Common myeloid progenitor, CD34-positive (primary cell): ENCODE results near the gene SAMD9. TPM values are rescaled to one million over a fixed set of nuclear protein-coding genes. Genes with fewer than 3 reads are reported as not detected.

ENCODE experiments used
- CTCF ChIA-PET: fragments of 350-600 bp; sonication (Branson Sonifier 250); formaldehyde crosslinking; loops from one replicate; lab custom pipeline; 2021; ENCODE audit warnings: antibody characterized with exemption; lab: Charles Lee
- POLR2A ChIA-PET: fragments of 350-600 bp; sonication (Branson Sonifier 250); formaldehyde crosslinking; loops from one replicate; lab custom pipeline; 2021; ENCODE audit warnings: antibody characterized with exemption; lab: Charles Lee
- DNase-seq, 3 donors: peaks; one replicate each; pipeline versions ENCODE4 v3.0.0 to v3.0.0-alpha.2; 2013
- H3K27ac ChIP-seq, 2 experiments: 1 replicate in 1 of 2; 2 replicates in 1 of 2; pipeline ENCODE4 v1.7.0; 2013; ENCODE audit warnings: inconsistent platforms in 2 of 2, low read length in 2 of 2, mild to moderate bottlenecking in 2 of 2, low read depth in 1 of 2, moderate library complexity in 1 of 2; ENCODE audit not compliant: severe bottlenecking in 2 of 2, insufficient read depth in 1 of 2, poor library complexity in 1 of 2
- H3K27me3 ChIP-seq, 5 experiments: replicated peaks in 2 of 5; 1 replicate in 3 of 5; 2 replicates in 2 of 5; pipeline versions ENCODE4 v1.6.1 to v1.7.0; 2013; ENCODE audit warnings: low read length in 4 of 5, mild to moderate bottlenecking in 2 of 5, moderate library complexity in 2 of 5, inconsistent platforms in 1 of 5; ENCODE audit not compliant: insufficient read depth in 5 of 5, control insufficient read depth in 4 of 5
- H3K36me3 ChIP-seq, 4 experiments: 1 replicate in 2 of 4; 2 replicates in 2 of 4; pipeline versions ENCODE4 v1.6.1 to v1.7.0; 2013; ENCODE audit warnings: low read length in 3 of 4, control low read depth in 1 of 4, mild to moderate bottlenecking in 1 of 4; ENCODE audit not compliant: control insufficient read depth in 4 of 4, insufficient read depth in 4 of 4
- H3K4me1 ChIP-seq, 4 experiments: 1 replicate in 3 of 4; 2 replicates in 1 of 4; pipeline versions ENCODE4 v1.6.1 to v1.7.1; 2013; ENCODE audit warnings: low read length in 3 of 4, mild to moderate bottlenecking in 3 of 4, control low read depth in 1 of 4, inconsistent platforms in 1 of 4, moderate library complexity in 1 of 4; ENCODE audit not compliant: control insufficient read depth in 4 of 4, insufficient read depth in 4 of 4; ENCODE audit errors: control extremely low read depth in 1 of 4
- H3K4me3 ChIP-seq, 7 experiments: 1 replicate in 4 of 7; 2 replicates in 3 of 7; pipeline versions ENCODE4 v1.5.1 to v1.7.0; 2013; ENCODE audit warnings: mild to moderate bottlenecking in 7 of 7, low read length in 6 of 7, moderate library complexity in 6 of 7, inconsistent platforms in 2 of 7, low read depth in 2 of 7, control low read depth in 1 of 7; ENCODE audit not compliant: insufficient read depth in 4 of 7, control insufficient read depth in 1 of 7; ENCODE audit errors: extremely low read depth in 1 of 7
- H3K9me3 ChIP-seq, 5 experiments: 1 replicate in 4 of 5; 2 replicates in 1 of 5; pipeline versions ENCODE4 v1.6.1 to v1.7.1; 2013; ENCODE audit warnings: low read length in 4 of 5, mild to moderate bottlenecking in 2 of 5, inconsistent platforms in 1 of 5, low read depth in 1 of 5, moderate library complexity in 1 of 5; ENCODE audit not compliant: control insufficient read depth in 4 of 5, insufficient read depth in 2 of 5; ENCODE audit errors: control extremely low read depth in 1 of 5
- WGBS: methylation state at CpG from one replicate; pipeline ENCODE4 v1.1.5; 2013; ENCODE audit not compliant: insufficient coverage; 5-methylcytosine and 5-hydroxymethylcytosine counted together
- polyA plus RNA-seq: library from polyadenylated mRNA; unstranded; fragments of 120-200 nt; gene quantifications from one replicate; pipeline ENCODE4 v1.2.1, GENCODE V29; 2013

Gene SAMD9
- polyA plus RNA-seq: 17.5 TPM

GRCh38 chr7:93117852-93118530, at the start of gene SAMD9:
TSS of gene SAMD9 (minus strand) at chr7:93117979. CDS start at chr7:93106097, 11,882 bp downstream.
- ChIA-PET POLR2A (interaction anchor here (0.7 to 1.0 kb wide), 2 partner anchors 30 to 281 kb away, joined by 3 to 4 read pairs; partner anchors contain the start of genes CDK6 and SAMD9L), CTCF (interaction anchor here (1.1 kb wide), 1 partner anchor 10 kb away, joined by 3 read pairs; no protein-coding TSS in a partner anchor)
- 0% methylated on average over 1 of the region's 4 CpGs for WGBS
- peaks cover 9 to 24% (median 17%) of the 10 kb centered on the region in 4 experiments for H3K4me1 ChIP-seq
- H3K36me3 ChIP-seq: peaks cover 0 to 14% (median 8%) of the 10 kb centered on the region in 4 experiments
- no peaks in the 10 kb centered on the region for H3K27me3 ChIP-seq
- H3K9me3 ChIP-seq: peaks cover 4 to 12% (median 5%) of the 10 kb centered on the region in 5 experiments
- H3K4me3 ChIP-seq: peak within 1 kb of the TSS in 6 of 7 experiments; percentile 60 to 83 (median 73)
- peak; percentile 90 to 96 (median 94) for DNase-seq
- peak within 1 kb of the TSS; percentile 66 to 79 for H3K27ac ChIP-seq

GRCh38 chr7:93165447-93165846, 47.7 kb upstream of the SAMD9 start:
- CTCF ChIA-PET: interaction anchor here (1.4 kb wide), 1 partner anchor 11 kb away, joined by 4 read pairs; no protein-coding TSS in a partner anchor

GRCh38 chr7:93164766-93165165, 47.0 kb upstream of the SAMD9 start:
- WGBS: no CpG with 5 or more reads among the region's 2 CpGs
- H3K27ac ChIP-seq: no peak overlapping the region
- no peak overlapping the region for H3K4me3 ChIP-seq
- H3K27me3 ChIP-seq: no peaks in the 10 kb centered on the region
- no peaks in the 10 kb centered on the region for H3K4me1 ChIP-seq
- ChIA-PET POLR2A (no interaction called here), CTCF (no interaction called here)
- H3K36me3 ChIP-seq: no peaks in the 10 kb centered on the region
- H3K9me3 ChIP-seq: peaks cover 0 to 13% (median 10%) of the 10 kb centered on the region in 5 experiments
- no peak for DNase-seq

More at GRCh38 chr7:93165447-93165846, 47.7 kb upstream of the SAMD9 start:
- DNase-seq: peak in 1 of 3 donors; percentile 13
- 100% methylated on average over 1 of the region's 1 CpG for WGBS
- H3K9me3 ChIP-seq: peaks cover 0 to 19% (median 12%) of the 10 kb centered on the region in 5 experiments
- H3K36me3 ChIP-seq: no peaks in the 10 kb centered on the region
- no peak overlapping the region for H3K27ac ChIP-seq
- no peaks in the 10 kb centered on the region for H3K27me3 ChIP-seq
- H3K4me1 ChIP-seq: no peaks in the 10 kb centered on the region
- H3K4me3 ChIP-seq: no peak overlapping the region
- POLR2A ChIA-PET: no interaction called here

GRCh38 chr7:93161181-93161762, 43.5 kb upstream of the SAMD9 start:
- ChIA-PET CTCF (interaction anchor here (1.2 kb wide), 1 partner anchor 68 kb away, joined by 3 read pairs; no protein-coding TSS in a partner anchor), POLR2A (no interaction called here)
- H3K4me1 ChIP-seq: no peaks in the 10 kb centered on the region
- H3K36me3 ChIP-seq: no peaks in the 10 kb centered on the region
- WGBS: 93% methylated on average over 3 of the region's 3 CpGs
- H3K27ac ChIP-seq: no peak overlapping the region
- no peak overlapping the region for H3K4me3 ChIP-seq
- H3K27me3 ChIP-seq: no peaks in the 10 kb centered on the region
- DNase-seq: no peak
- H3K9me3 ChIP-seq: peaks cover 0 to 10% (median 8%) of the 10 kb centered on the region in 5 experiments

GRCh38 chr7:93160410-93160809, 42.6 kb upstream of the SAMD9 start:
- no peak overlapping the region for H3K27ac ChIP-seq
- H3K4me3 ChIP-seq: no peak overlapping the region
- no peak for DNase-seq
- peaks cover 0 to 10% (median 8%) of the 10 kb centered on the region in 5 experiments for H3K9me3 ChIP-seq
- H3K4me1 ChIP-seq: no peaks in the 10 kb centered on the region
- H3K36me3 ChIP-seq: no peaks in the 10 kb centered on the region
- no CpG with 5 or more reads among the region's 1 CpG for WGBS
- H3K27me3 ChIP-seq: no peaks in the 10 kb centered on the region
- POLR2A ChIA-PET: no interaction called here
- CTCF ChIA-PET: no interaction called here

- POLR2A ChIA-PET: no interaction called here
- CTCF ChIA-PET: no interaction called here
- no peak for DNase-seq
- Histone ChIP-seq H3K27me3 (no peaks in the 10 kb centered on the region), H3K9me3 (peaks cover 0 to 10% (median 8%) of the 10 kb centered on the region in 5 experiments), H3K36me3 (no peaks in the 10 kb centered on the region), H3K4me1 (no peaks in the 10 kb centered on the region), H3K27ac (no peak overlapping the region), H3K4me3 (no peak overlapping the region)
- 91% methylated on average over 3 of the region's 3 CpGs for WGBS
Observed at GRCh38 chr7:93159490-93159889, 41.7 kb upstream of the SAMD9 start.

GRCh38 chr7:93156884-93157283, 39.1 kb upstream of the SAMD9 start:
- ChIA-PET CTCF (interaction anchor here (0.6 kb wide), 1 partner anchor 37 kb away, joined by 3 read pairs; no protein-coding TSS in a partner anchor), POLR2A (no interaction called here)
- H3K36me3 ChIP-seq: no peaks in the 10 kb centered on the region
- no peak overlapping the region for H3K4me3 ChIP-seq
- peaks cover 0 to 5% (median 2%) of the 10 kb centered on the region in 5 experiments for H3K9me3 ChIP-seq
- DNase-seq: no peak
- H3K27me3 ChIP-seq: no peaks in the 10 kb centered on the region
- no peaks in the 10 kb centered on the region for H3K4me1 ChIP-seq
- no peak overlapping the region for H3K27ac ChIP-seq
- WGBS: no CpG with 5 or more reads among the region's 1 CpG
